Testis (tissue), 2 donors: ENCODE data around the gene NBEAL1.

Source experiments
- CTCF ChIP-seq, 3 experiments: fragments of 450-650 bp in 2 of 3; fragments of 200-600 bp in 1 of 3; sonication (generic) in 1 of 3; IDR thresholded peaks; one replicate each; pipeline ENCODE4 v1.5.1; 2016 to 2019; ENCODE audit warnings: antibody characterized with exemption in 3 of 3, mild to moderate bottlenecking in 2 of 3, moderate library complexity in 1 of 3
- POLR2A ChIP-seq: fragments of 450-650 bp; IDR thresholded peaks from one replicate; pipeline ENCODE4 v1.6.1; 2017; ENCODE audit warnings: antibody characterized with exemption, mild to moderate bottlenecking, moderate library complexity

- no peak for TF ChIP-seq CTCF (IDR thresholded peaks at IDR 0.05)
- TF ChIP-seq POLR2A: no peak
These were observed 162.7 kb downstream of the NBEAL1 start for GRCh38 chr2:203177361-203177760.
